ENCODE data around the gene C19orf12.

DNA sequence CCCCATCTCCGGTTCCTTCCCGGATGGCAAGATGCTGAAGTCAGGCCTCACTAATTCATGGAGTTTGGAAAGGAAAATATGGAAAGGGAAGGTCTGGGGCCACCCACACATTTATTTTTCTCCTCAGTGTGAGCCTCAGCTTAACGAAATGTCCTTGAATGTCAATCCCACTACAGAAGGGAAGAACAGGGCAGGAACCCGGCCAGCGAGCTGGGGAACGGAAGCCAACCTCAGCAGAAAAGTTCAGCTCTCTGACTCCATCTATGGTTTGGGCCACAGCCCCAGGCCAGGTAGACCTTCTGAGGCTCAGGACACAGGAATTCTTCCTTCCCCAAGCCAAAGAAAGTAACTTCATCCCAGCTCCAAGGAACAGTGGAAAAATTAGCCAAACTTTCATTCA, 8.4 kb downstream of the C19orf12 start:
- TF ChIP-seq, protein P1, sequence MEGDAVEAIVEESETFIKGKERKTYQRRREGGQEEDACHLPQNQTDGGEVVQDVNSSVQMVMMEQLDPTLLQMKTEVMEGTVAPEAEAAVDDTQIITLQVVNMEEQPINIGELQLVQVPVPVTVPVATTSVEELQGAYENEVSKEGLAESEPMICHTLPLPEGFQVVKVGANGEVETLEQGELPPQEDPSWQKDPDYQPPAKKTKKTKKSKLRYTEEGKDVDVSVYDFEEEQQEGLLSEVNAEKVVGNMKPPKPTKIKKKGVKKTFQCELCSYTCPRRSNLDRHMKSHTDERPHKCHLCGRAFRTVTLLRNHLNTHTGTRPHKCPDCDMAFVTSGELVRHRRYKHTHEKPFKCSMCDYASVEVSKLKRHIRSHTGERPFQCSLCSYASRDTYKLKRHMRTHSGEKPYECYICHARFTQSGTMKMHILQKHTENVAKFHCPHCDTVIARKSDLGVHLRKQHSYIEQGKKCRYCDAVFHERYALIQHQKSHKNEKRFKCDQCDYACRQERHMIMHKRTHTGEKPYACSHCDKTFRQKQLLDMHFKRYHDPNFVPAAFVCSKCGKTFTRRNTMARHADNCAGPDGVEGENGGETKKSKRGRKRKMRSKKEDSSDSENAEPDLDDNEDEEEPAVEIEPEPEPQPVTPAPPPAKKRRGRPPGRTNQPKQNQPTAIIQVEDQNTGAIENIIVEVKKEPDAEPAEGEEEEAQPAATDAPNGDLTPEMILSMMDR (IDR thresholded peaks at IDR 0.05; ENCODE audit: borderline replicate concordance, extremely low read depth, low read length, poor library complexity, severe bottlenecking), result no peak
- TF ChIP-seq EZH2 (IDR thresholded peaks at IDR 0.05; ENCODE audit: borderline replicate concordance, low read depth, low read length, severe bottlenecking), result no peak

All from DND-41 (cell line).